NK-92 treated with Interleukin-12 subunit alpha and Interleukin-12 subunit beta, amount 100 ng/mL, for 24 hours (cell line): ENCODE data around the gene APBB3.

ENCODE experiments used
- DNase-seq: peaks from one replicate; lab custom pipeline; 2025; lab: John Stamatoyannopoulos, UW

The APBB3 gene

GRCh38 chr5:140575309-140575708, 10.9 kb upstream of the APBB3 start:
- no peak for DNase-seq

DNA sequence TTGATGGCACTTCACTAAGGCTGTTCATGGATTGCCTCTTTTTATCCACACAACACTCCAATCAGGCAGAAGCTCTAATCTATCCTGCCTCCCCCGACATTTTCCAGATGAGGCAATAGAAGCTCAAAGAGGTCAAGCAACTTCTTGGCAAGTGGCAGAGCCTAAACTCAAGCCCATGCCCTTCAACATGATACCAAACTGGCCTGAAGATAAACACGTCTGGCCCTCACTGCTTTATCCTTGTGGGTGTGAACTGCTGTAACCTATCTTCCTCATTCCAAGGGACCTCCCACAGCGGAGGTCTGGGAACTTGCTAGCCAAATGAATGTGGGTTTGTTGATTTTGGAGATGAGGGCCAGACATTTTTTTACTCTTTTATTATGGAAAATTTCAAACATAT, 9.8 kb upstream of the APBB3 start:
- no peak for DNase-seq

- no peak for DNase-seq
Measured at GRCh38 chr5:140573683-140574082, 9.3 kb upstream of the APBB3 start.

GRCh38 chr5:140571105-140571504, 6.7 kb upstream of the APBB3 start:
- no peak for DNase-seq

- no peak for DNase-seq
Measured at GRCh38 chr5:140570488-140570887, 6.1 kb upstream of the APBB3 start.

- no peak for DNase-seq
Measured at GRCh38 chr5:140570058-140570457, 5.7 kb upstream of the APBB3 start.

DNA sequence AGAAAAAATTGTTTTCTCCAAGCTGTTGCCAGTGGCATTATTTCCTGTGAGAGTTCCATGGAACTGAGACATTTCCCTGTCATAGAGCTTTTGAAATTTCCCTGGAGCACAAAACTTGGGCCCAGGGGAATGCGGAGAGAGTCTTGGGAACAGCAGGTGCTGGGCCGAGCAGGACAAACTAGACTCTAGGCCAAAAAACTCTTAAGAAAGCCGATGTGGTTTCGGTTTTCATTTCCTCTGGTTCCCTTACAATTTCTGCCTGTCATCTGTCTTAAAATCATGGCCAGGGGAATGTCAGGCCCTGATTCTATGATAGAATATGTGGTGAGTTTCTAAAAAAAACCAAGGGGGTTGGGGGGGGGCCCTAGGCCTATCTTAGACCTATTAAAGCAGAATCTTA, 4.8 kb upstream of the APBB3 start:
- no peak for DNase-seq

DNA sequence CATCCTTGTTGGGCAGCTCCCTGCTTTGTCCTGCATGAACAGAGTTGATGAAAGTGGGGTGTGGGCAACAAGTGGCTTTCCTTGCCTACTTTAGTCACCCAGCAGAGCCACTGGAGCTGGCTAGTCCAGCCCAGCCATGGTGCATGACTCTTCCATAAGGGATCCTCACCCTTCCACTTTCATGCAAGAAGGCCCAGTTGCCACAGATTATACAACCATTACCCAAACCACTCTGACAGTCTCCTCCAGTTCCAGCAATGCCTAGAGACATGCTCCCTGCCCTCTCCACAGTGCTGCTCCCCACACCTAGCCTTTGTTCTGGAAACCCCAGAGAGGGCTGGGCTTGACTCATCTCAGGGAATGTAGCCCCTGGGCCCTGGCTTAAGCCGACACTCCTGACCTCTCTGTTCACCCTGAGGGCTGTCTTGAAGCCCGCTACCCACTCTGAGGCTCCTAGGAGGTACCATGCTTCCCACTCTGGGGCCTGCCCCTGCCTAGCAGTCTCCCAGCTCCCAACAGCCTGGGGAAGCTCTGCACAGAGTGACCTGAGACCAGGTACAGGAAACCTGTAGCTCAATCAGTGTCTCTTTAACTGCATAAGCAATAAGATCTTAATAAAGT, 4.2 kb upstream of the APBB3 start:
- DNase-seq = no peak

- no peak for DNase-seq
Measured at GRCh38 chr5:140567871-140568270, 3.5 kb upstream of the APBB3 start.

GRCh38 chr5:140567136-140567818, 2.9 kb upstream of the APBB3 start:
- no peak for DNase-seq

- no peak for DNase-seq
Measured at GRCh38 chr5:140566665-140567064, 2.3 kb upstream of the APBB3 start.

- DNase-seq = no peak
Measured at GRCh38 chr5:140565780-140566095, 1.3 kb upstream of the APBB3 start.

GRCh38 chr5:140565024-140565779, 804 bp upstream of the APBB3 start:
- no peak for DNase-seq

- DNase-seq = no peak
Measured at GRCh38 chr5:140563596-140563995, 802 bp downstream of the APBB3 start.

GRCh38 chr5:140561753-140562523, 2.5 kb downstream of the APBB3 start:
- DNase-seq = no peak

- DNase-seq = no peak
Measured at GRCh38 chr5:140560227-140560626, 4.2 kb downstream of the APBB3 start.

DNA sequence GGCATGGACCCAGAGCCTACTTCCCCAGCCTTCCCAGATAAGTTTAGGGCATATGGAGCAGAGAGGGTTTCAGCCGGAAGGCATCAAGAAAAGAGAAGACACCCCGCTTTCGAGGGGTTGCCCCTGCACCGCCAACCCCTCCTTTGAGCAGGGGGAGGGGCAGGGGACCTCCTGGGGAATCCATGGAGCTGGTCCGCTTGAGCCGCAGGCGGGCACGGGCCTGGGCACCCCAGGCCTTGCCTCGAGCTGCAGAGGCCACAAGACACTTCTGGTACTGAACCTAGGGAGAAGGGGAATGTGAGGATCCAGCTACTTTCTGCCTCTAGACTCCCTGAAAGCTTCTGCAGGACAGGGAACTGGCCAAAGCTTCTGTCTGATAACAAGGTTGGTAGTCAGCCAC, 5.9 kb downstream of the APBB3 start:
- DNase-seq = no peak

- no peak for DNase-seq
Measured at GRCh38 chr5:140557965-140558364, 6.4 kb downstream of the APBB3 start.

- peak; percentile 85 for DNase-seq
Measured at GRCh38 chr5:140557136-140557805, 7.1 kb downstream of the APBB3 start, which contains the start of gene SRA1. TSS of gene SRA1 (minus strand) at chr5:140557473. CDS start at chr5:140557452, 21 bp downstream.

DNA sequence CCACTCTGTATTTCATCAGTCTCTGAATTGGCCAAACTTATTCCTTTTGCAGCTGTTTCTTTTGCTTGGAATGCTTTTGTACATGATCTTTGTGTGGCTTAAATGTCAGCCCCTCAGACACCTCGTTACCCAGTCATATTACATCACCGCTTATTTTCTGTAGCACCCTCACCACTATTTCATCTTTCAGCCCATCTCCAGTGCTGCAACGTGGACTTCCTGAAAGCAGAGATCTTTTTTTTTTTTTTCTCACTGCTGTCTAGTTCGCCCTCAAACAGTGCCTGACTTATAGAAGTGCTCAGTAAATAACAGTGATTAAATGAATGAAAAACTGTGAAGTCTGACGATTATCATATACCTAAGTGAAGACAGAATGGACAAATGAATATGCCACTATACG, 8.0 kb downstream of the APBB3 start:
- DNase-seq = no peak

GRCh38 chr5:140555747-140556312, 8.6 kb downstream of the APBB3 start:
- no peak for DNase-seq

GRCh38 chr5:140554454-140554853, 9.9 kb downstream of the APBB3 start:
- no peak for DNase-seq
